ENCODE results near the gene RCVRN.

The RCVRN gene

GRCh38 chr17:9862220-9862619, 42.9 kb downstream of the RCVRN start:
- Histone ChIP-seq H3K27me3 (ENCODE audit: low read depth, low read length) (no peaks in the 10 kb centered on the region), H4K20me1 (ENCODE audit: insufficient read depth, low read length) (no peaks in the 10 kb centered on the region), H3K79me2 (ENCODE audit: low read length) (no peaks in the 10 kb centered on the region), H3K36me3 (replicated peaks; ENCODE audit: low read depth, low read length) (no peaks in the 10 kb centered on the region), H3K4me2 (ENCODE audit: low read length) (no peak overlapping the region), H3K4me1 (ENCODE audit: low read length) (no peaks in the 10 kb centered on the region), H3K4me3 (ENCODE audit: low read length) (no peak overlapping the region), H3K9me3 (ENCODE audit: insufficient read depth, low read length) (no peaks in the 10 kb centered on the region), H3K27ac (ENCODE audit: low read length) (no peak overlapping the region), H2AFZ (ENCODE audit: low read depth, low read length) (no peak overlapping the region), H3K9ac (ENCODE audit: low read length) (no peak overlapping the region)
- TF ChIP-seq, protein P1, sequence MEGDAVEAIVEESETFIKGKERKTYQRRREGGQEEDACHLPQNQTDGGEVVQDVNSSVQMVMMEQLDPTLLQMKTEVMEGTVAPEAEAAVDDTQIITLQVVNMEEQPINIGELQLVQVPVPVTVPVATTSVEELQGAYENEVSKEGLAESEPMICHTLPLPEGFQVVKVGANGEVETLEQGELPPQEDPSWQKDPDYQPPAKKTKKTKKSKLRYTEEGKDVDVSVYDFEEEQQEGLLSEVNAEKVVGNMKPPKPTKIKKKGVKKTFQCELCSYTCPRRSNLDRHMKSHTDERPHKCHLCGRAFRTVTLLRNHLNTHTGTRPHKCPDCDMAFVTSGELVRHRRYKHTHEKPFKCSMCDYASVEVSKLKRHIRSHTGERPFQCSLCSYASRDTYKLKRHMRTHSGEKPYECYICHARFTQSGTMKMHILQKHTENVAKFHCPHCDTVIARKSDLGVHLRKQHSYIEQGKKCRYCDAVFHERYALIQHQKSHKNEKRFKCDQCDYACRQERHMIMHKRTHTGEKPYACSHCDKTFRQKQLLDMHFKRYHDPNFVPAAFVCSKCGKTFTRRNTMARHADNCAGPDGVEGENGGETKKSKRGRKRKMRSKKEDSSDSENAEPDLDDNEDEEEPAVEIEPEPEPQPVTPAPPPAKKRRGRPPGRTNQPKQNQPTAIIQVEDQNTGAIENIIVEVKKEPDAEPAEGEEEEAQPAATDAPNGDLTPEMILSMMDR (IDR thresholded peaks at IDR 0.05; ENCODE audit: low read depth, low read length) = no peak
- no peak for TF ChIP-seq EZH2phosphoT487 (IDR thresholded peaks at IDR 0.05; ENCODE audit: low read depth)

DNA sequence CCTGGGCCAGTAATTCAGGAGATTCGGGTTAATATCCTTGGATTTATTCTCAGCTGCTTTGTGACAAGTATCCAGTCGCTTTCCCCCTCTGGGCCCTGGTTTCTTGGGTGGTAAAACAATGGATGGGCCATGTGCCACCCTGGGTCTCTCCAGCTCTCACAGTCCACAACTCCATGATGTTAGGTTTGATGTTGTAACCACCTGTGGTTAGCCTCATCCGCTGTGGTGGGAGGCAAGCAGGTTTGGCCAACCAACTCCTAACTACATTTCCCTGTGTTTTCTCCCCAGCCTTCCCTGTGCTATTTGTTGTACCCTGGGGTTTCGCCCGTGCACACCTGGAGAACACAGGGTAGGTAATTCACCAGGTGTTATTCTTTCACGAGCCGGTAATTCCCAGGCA, 44.2 kb downstream of the RCVRN start:
- no peaks in the 10 kb centered on the region for H3K79me2 ChIP-seq (ENCODE audit: low read length)
- no peaks in the 10 kb centered on the region for H3K9me3 ChIP-seq (ENCODE audit: insufficient read depth, low read length)
- H3K4me1 ChIP-seq (ENCODE audit: low read length) = no peaks in the 10 kb centered on the region
- H2AFZ ChIP-seq (ENCODE audit: low read depth, low read length) = no peak overlapping the region
- H3K4me2 ChIP-seq (ENCODE audit: low read length) = no peak overlapping the region
- H3K9ac ChIP-seq (ENCODE audit: low read length) = no peak overlapping the region
- no peaks in the 10 kb centered on the region for H4K20me1 ChIP-seq (ENCODE audit: insufficient read depth, low read length)
- H3K36me3 ChIP-seq (replicated peaks; ENCODE audit: low read depth, low read length) = no peaks in the 10 kb centered on the region
- H3K27me3 ChIP-seq (ENCODE audit: low read depth, low read length) = no peaks in the 10 kb centered on the region
- TF ChIP-seq EZH2phosphoT487 (IDR thresholded peaks at IDR 0.05; ENCODE audit: low read depth) = no peak
- TF ChIP-seq, protein P1 (IDR thresholded peaks at IDR 0.05; ENCODE audit: low read depth, low read length) = no peak
- H3K4me3 ChIP-seq (ENCODE audit: low read length) = no peak overlapping the region
- no peak overlapping the region for H3K27ac ChIP-seq (ENCODE audit: low read length)

- no peaks in the 10 kb centered on the region for H3K27me3 ChIP-seq (ENCODE audit: low read depth, low read length)
- no peak overlapping the region for H2AFZ ChIP-seq (ENCODE audit: low read depth, low read length)
- H4K20me1 ChIP-seq (ENCODE audit: insufficient read depth, low read length) = no peaks in the 10 kb centered on the region
- H3K4me1 ChIP-seq (ENCODE audit: low read length) = no peaks in the 10 kb centered on the region
- no peak overlapping the region for H3K4me3 ChIP-seq (ENCODE audit: low read length)
- TF ChIP-seq, protein P1 (IDR thresholded peaks at IDR 0.05; ENCODE audit: low read depth, low read length) = no peak
- no peak for TF ChIP-seq EZH2phosphoT487 (IDR thresholded peaks at IDR 0.05; ENCODE audit: low read depth)
- no peaks in the 10 kb centered on the region for H3K36me3 ChIP-seq (replicated peaks; ENCODE audit: low read depth, low read length)
- H3K9ac ChIP-seq (ENCODE audit: low read length) = no peak overlapping the region
- no peak overlapping the region for H3K4me2 ChIP-seq (ENCODE audit: low read length)
- H3K79me2 ChIP-seq (ENCODE audit: low read length) = no peaks in the 10 kb centered on the region
- no peak overlapping the region for H3K27ac ChIP-seq (ENCODE audit: low read length)
- H3K9me3 ChIP-seq (ENCODE audit: insufficient read depth, low read length) = no peaks in the 10 kb centered on the region
These were observed 45.3 kb downstream of the RCVRN start for GRCh38 chr17:9859781-9860180.

DNA sequence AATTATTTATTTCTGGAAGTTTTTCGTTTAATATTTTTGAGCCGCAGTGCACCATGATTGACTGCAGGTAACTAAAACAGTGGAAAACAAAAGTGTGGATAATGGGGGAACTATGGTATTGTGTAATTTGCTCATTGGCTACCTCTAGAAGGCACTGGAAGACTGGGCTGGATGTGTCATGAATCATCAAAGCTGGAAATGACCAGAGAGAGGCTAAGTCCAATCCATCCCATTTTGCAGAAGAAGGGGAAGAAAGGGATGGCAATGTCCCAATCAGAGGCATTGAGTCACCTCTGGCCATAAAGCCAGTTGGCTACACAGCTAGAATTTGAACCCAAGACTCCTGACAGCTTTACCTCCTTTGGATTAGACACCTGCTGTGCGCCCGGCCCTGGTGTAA, 50.0 kb downstream of the RCVRN start:
- Histone ChIP-seq H3K9ac (ENCODE audit: low read length) (no peak overlapping the region), H3K9me3 (ENCODE audit: insufficient read depth, low read length) (no peaks in the 10 kb centered on the region), H3K27ac (ENCODE audit: low read length) (no peak overlapping the region), H3K4me2 (ENCODE audit: low read length) (no peak overlapping the region), H4K20me1 (ENCODE audit: insufficient read depth, low read length) (no peaks in the 10 kb centered on the region), H3K36me3 (replicated peaks; ENCODE audit: low read depth, low read length) (no peaks in the 10 kb centered on the region), H3K27me3 (ENCODE audit: low read depth, low read length) (no peaks in the 10 kb centered on the region), H3K79me2 (ENCODE audit: low read length) (no peaks in the 10 kb centered on the region), H2AFZ (ENCODE audit: low read depth, low read length) (no peak overlapping the region), H3K4me1 (ENCODE audit: low read length) (no peaks in the 10 kb centered on the region), H3K4me3 (ENCODE audit: low read length) (no peak overlapping the region)
- TF ChIP-seq EZH2phosphoT487 (IDR thresholded peaks at IDR 0.05; ENCODE audit: low read depth) = no peak
- TF ChIP-seq, protein P1 (IDR thresholded peaks at IDR 0.05; ENCODE audit: low read depth, low read length) = no peak

All from OCI-LY3 (cell line).